Coronary artery (tissue), 2 donors: ENCODE measurements around the gene GRIK1.

Experiments
- DNase-seq: peaks from one replicate; pipeline ENCODE4 v3.0.0-alpha.2; 2017; ENCODE audit warnings: low spot score
- H3K27ac ChIP-seq, 2 donors: fragments of 200-600 bp; sonication (generic); one replicate each; pipeline ENCODE4 v1.5.1; 2016 to 2019
- H3K4me3 ChIP-seq: fragments of 200-600 bp; sonication (generic); 2 replicates; pipeline ENCODE4 v1.5.1; 2016; ENCODE audit warnings: mild to moderate bottlenecking, moderate library complexity
- TF ChIP-seq, protein P1 (sequence below): fragments of 200-600 bp; sonication (generic); IDR thresholded peaks from one replicate; pipeline ENCODE4 v1.5.1; 2019; ENCODE audit warnings: antibody characterized with exemption

GRIK1 gene

DNA sequence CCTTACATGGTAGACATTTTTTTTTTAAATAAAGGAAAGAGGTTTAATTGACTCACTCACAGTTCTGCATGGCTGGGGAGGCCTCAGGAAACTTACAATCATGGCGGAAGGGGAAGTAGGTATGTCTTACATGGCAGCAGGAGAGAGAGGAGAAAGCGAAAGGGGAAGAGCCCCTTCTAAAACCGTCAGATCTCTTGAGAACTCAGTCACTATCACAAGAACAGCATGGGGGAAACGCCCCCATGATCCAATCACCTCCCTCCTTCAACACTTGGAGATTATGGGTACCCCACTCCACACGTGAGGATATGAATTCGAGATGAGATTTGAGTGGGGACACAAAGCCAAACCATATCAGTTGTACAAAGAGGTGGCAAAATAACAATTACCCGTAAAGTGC, 301.7 kb downstream of the GRIK1 start:
- no peak overlapping the region for H3K4me3 ChIP-seq
- H3K27ac ChIP-seq = no peak overlapping the region
- DNase-seq = no peak
- TF ChIP-seq, protein P1, sequence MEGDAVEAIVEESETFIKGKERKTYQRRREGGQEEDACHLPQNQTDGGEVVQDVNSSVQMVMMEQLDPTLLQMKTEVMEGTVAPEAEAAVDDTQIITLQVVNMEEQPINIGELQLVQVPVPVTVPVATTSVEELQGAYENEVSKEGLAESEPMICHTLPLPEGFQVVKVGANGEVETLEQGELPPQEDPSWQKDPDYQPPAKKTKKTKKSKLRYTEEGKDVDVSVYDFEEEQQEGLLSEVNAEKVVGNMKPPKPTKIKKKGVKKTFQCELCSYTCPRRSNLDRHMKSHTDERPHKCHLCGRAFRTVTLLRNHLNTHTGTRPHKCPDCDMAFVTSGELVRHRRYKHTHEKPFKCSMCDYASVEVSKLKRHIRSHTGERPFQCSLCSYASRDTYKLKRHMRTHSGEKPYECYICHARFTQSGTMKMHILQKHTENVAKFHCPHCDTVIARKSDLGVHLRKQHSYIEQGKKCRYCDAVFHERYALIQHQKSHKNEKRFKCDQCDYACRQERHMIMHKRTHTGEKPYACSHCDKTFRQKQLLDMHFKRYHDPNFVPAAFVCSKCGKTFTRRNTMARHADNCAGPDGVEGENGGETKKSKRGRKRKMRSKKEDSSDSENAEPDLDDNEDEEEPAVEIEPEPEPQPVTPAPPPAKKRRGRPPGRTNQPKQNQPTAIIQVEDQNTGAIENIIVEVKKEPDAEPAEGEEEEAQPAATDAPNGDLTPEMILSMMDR = no peak

DNA sequence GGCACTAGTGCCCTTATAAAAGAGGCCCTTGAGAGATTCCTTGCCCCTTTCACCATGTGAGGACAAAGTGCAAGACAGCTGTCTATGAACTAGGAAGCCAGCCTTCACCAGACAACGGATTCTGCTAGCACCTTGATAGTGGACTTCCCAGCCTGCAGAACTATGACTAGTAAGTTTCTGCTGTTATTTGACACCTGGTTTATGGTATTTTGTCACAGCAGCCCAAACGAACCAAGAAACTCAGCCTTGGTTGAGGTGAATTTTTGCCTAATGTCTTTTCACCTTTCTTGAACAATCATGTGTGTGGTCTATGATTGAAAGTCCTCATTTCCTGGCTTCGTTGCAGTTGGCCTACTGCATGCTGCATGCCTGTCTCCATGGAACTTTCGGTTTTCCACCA, 302.2 kb downstream of the GRIK1 start:
- H3K4me3 ChIP-seq = no peak overlapping the region
- no peak for DNase-seq
- H3K27ac ChIP-seq = no peak overlapping the region
- TF ChIP-seq, protein P1 = no peak

DNA sequence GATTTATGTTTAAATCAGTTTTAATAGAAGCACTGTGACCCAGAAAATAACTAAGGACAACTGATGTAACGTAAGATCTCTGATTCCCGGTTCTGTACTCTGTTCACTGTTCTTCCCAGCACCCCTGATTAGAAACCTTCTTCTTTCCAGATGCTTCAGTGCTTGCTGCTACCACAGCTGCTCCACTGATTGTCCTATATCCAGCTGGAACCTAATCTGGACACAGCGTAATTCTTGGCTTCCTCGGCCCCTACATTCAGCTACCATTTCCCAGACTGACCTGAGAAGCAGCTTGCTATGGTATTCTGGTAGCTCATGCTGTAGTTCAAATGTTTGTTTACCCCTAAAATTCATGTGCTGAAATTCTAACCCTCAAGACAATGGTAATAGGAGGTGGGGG, 302.7 kb downstream of the GRIK1 start:
- TF ChIP-seq, protein P1 = no peak
- Histone ChIP-seq H3K27ac (no peak overlapping the region), H3K4me3 (no peak overlapping the region)
- no peak for DNase-seq

DNA sequence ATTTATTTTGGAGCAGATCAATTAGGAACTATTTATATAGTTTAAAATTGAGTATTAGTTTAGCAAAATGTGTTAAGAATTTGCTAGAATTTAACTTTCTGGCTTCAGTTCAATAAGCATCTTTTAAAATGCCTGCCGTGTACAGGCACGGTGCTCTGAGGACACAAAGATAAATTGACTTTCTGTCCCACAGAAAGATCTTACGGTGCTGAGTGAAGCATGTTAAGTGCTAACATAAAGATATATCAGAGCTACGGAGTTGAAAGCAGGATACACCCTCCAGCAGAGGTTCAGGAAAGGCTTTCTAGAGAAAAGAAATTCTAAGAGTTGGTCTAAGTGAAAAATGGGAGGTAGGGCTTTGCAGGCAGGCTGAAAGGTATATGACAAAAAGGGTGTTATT, 305.4 kb downstream of the GRIK1 start:
- TF ChIP-seq, protein P1 = no peak
- no peak for DNase-seq
- no peak overlapping the region for H3K27ac ChIP-seq
- H3K4me3 ChIP-seq = no peak overlapping the region

DNA sequence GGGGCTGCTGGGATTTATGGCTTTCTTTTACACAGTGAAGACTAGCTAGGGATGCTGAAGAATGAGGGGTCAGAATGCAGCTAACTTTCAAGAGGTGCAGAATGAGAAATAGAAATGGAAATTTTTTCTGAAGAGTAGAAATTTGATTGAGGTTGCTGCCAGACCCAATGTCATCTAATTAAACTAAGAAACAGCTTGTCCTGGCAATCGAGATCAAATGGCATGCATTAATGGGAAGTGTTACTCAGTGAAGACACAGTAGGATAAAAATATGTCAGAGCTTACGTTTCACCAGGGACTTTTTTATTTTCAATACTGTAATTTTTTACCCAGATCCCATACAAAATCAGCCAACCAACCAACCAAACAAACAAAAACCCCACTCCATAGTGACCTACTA, 306.0 kb downstream of the GRIK1 start:
- TF ChIP-seq, protein P1 = no peak

DNA sequence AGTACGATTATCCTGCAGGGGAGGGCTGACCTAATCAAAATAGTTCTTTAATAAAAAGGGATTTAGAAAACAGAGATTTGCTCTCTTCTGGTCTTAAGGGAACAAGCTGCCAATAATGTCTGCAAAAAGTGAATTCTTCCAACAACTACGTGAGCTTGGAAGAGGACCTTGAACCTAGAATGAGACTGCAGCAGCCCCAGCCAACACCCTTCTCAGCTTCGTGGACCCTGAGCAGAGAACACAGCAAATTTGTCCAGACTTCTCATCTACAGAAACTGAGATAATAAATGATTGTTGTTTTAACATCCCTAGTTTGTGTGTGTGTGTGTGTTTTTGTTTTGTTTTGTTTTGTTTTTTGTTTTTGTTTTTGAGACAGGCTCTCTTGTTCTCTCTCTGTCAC, 309.4 kb downstream of the GRIK1 start:
- DNase-seq = no peak
- Histone ChIP-seq H3K27ac (no peak overlapping the region), H3K4me3 (no peak overlapping the region)
- TF ChIP-seq, protein P1 = no peak

More for the DNA sequence above, 306.0 kb downstream of the GRIK1 start:
- no peak for DNase-seq
- H3K4me3 ChIP-seq = no peak overlapping the region
- H3K27ac ChIP-seq = no peak overlapping the region

DNA sequence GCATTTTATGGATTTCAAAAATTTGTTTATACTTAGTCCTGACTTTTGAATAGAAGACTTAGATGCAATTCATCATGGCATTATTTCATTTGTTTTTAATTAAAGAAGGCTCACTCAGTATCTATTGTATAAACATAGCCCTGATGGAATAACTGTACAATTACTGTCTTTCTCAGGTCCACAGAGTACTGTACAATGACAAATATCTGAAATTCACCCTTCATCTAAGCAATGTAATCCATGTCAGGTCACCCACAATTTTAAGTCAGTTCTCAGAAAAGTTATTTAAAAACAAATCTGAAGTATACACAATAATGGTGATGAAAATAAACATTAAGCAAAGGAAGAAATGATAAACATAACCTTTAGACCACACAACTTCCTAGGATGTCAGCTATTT, 311.9 kb downstream of the GRIK1 start:
- no peak overlapping the region for H3K27ac ChIP-seq
- no peak for DNase-seq
- H3K4me3 ChIP-seq = no peak overlapping the region
- TF ChIP-seq, protein P1 = no peak
